B cell (primary cell): ENCODE measurements around the gene MAN1A2. TPM values are rescaled to one million over a fixed set of nuclear protein-coding genes. Genes with fewer than 3 reads are reported as not detected.
"Not testable (repeated sequence)": the region's sequence is repeated elsewhere in the genome, so short reads cannot be mapped to it uniquely, and the experiment has no call there.

Experiments
- ATAC-seq: fragments of 200-7000 bp; cut with Tn5 transposase; one replicate; pipeline ENCODE4 v1.10.0; 2021; ENCODE audit warnings: low read depth, mild to moderate bottlenecking, moderate number of reproducible peaks, moderate library complexity
- CTCF ChIA-PET: fragments of 350-600 bp; sonication (Branson Sonifier 250); formaldehyde crosslinking; loops from one replicate; lab custom pipeline; 2021; ENCODE audit warnings: antibody characterized with exemption, inconsistent platforms; lab: Charles Lee
- POLR2A ChIA-PET: fragments of 350-600 bp; sonication (Branson Sonifier 250); formaldehyde crosslinking; loops from one replicate; lab custom pipeline; 2021; ENCODE audit warnings: antibody characterized with exemption; lab: Charles Lee
- DNase-seq: peaks from one replicate; pipeline ENCODE4 v3.0.0; 2013
- H2AFZ ChIP-seq: 2 replicates; pipeline ENCODE4 v1.6.1; 2012; ENCODE audit warnings: mild to moderate bottlenecking, low read depth, low read length; ENCODE audit not compliant: insufficient read depth, poor library complexity, severe bottlenecking
- H3K27ac ChIP-seq, 2 donors: 1 replicate in 1 of 2; 2 replicates in 1 of 2; pipeline ENCODE4 v1.5.1; 2012 to 2013; ENCODE audit warnings: low read length in 2 of 2, mild to moderate bottlenecking in 2 of 2, moderate library complexity in 1 of 2
- H3K27me3 ChIP-seq, 4 experiments: fragments of 200-600 bp in 1 of 4; sonication (generic) in 1 of 4; replicated peaks in 1 of 4; 1 replicate in 2 of 4; 2 replicates in 2 of 4; pipeline versions ENCODE4 v1.6.1 to v1.7.0; 2013 to 2016; ENCODE audit warnings: low read length in 3 of 4, mild to moderate bottlenecking in 2 of 4, mixed read lengths in 1 of 4, moderate library complexity in 1 of 4; ENCODE audit not compliant: insufficient read depth in 4 of 4, control insufficient read depth in 3 of 4; ENCODE audit errors: control extremely low read depth in 1 of 4
- H3K36me3 ChIP-seq, 2 experiments: replicated peaks in 1 of 2; 1 replicate in 1 of 2; 2 replicates in 1 of 2; pipeline versions ENCODE4 v1.6.1 to v1.7.1; 2013; ENCODE audit warnings: low read length in 1 of 2; ENCODE audit not compliant: insufficient read depth in 2 of 2, control insufficient read depth in 1 of 2; ENCODE audit errors: control extremely low read depth in 1 of 2, extremely low read depth in 1 of 2
- H3K4me1 ChIP-seq, 2 donors: fragments of 200-600 bp in 1 of 2; sonication (generic) in 1 of 2; 1 replicate in 1 of 2; 2 replicates in 1 of 2; pipeline versions ENCODE4 v1.5.1 to v1.6.1; 2013 to 2017; ENCODE audit warnings: low read length in 2 of 2; ENCODE audit not compliant: control insufficient read depth in 2 of 2, insufficient read depth in 2 of 2
- H3K4me2 ChIP-seq: replicated peaks from 2 replicates; pipeline ENCODE3; 2012; ENCODE audit warnings: mild to moderate bottlenecking, low read depth, low read length; ENCODE audit not compliant: poor library complexity, severe bottlenecking
- H3K4me3 ChIP-seq, 5 experiments: fragments of 200-600 bp in 1 of 5; sonication (generic) in 1 of 5; 1 replicate in 3 of 5; 2 replicates in 2 of 5; pipeline versions ENCODE4 v1.5.1 to v1.7.0; 2011 to 2016; ENCODE audit warnings: low read length in 4 of 5, mild to moderate bottlenecking in 4 of 5, low read depth in 2 of 5, control low read depth in 1 of 5, moderate library complexity in 1 of 5; ENCODE audit not compliant: insufficient read depth in 1 of 5; ENCODE audit errors: control extremely low read depth in 1 of 5, extremely low read depth in 1 of 5
- H3K79me2 ChIP-seq: fragments of 200-600 bp; sonication (generic); one replicate; pipeline ENCODE4 v1.6.0; 2016; ENCODE audit warnings: low read length; ENCODE audit not compliant: control insufficient read depth, insufficient read depth
- H3K9ac ChIP-seq: fragments of 200-600 bp; sonication (generic); 2 replicates; pipeline ENCODE4 v1.6.1; 2017; ENCODE audit warnings: mild to moderate bottlenecking, low read length, moderate library complexity
- H3K9me3 ChIP-seq, 3 donors: one replicate each; pipeline versions ENCODE4 v1.6.1 to v1.7.1; 2013; ENCODE audit warnings: low read length in 2 of 3; ENCODE audit not compliant: control insufficient read depth in 2 of 3, insufficient read depth in 1 of 3; ENCODE audit errors: control extremely low read depth in 1 of 3
- H4K20me1 ChIP-seq: 2 replicates; pipeline ENCODE4 v1.6.0; 2012; ENCODE audit warnings: mild to moderate bottlenecking, low read length; ENCODE audit not compliant: insufficient read depth, control insufficient read depth, poor library complexity, severe bottlenecking
- H3K27ac Mint-ChIP-seq: one replicate; pipeline ENCODE4 v1.8.0; 2021; ENCODE audit warnings: mixed read lengths
- H3K27me3 Mint-ChIP-seq: one replicate; pipeline ENCODE4 v1.8.0; 2021; ENCODE audit warnings: mixed read lengths
- H3K4me1 Mint-ChIP-seq: one replicate; pipeline ENCODE4 v1.8.0; 2021; ENCODE audit warnings: mixed read lengths
- H3K4me3 Mint-ChIP-seq: one replicate; pipeline ENCODE4 v1.8.0; 2021; ENCODE audit warnings: mixed read lengths
- H3K9me3 Mint-ChIP-seq: one replicate; pipeline ENCODE4 v1.8.0; 2022; ENCODE audit warnings: mixed read lengths; ENCODE audit not compliant: insufficient read depth
- CTCF ChIP-seq: fragments of 200-600 bp; IDR thresholded peaks from one replicate; pipeline ENCODE4 v1.8.0; 2022; ENCODE audit warnings: antibody characterized with exemption, mild to moderate bottlenecking
- EZH2 ChIP-seq: IDR thresholded peaks from 2 replicates; pipeline ENCODE4 v1.6.1; 2012; ENCODE audit warnings: borderline replicate concordance, low read depth, mild to moderate bottlenecking, moderate library complexity, low read length; ENCODE audit not compliant: insufficient read depth, poor library complexity, severe bottlenecking
- intact Hi-C: fragments of 100-400 bp; cut with micrococcal nuclease; formaldehyde crosslinking; loops from one replicate; pipeline ENCODE4 v1.10.0; 2022
- polyA plus RNA-seq: library from polyadenylated mRNA; depleted of rRNA; stranded (reverse); fragments of >200 nt; gene quantifications from 2 replicates; pipeline ENCODE4 v1.2.3, GENCODE V29; 2012
- total RNA-seq, 2 donors: library from RNA; stranded (reverse); fragments of 120-200 nt in 1 of 2; gene quantifications; 1 replicate in 1 of 2; 2 replicates in 1 of 2; pipeline versions ENCODE4 v1.2.3 to v1.2.4, GENCODE V29; 2013 to 2022

The MAN1A2 gene
- total and polyA plus RNA-seq, 2 donors (not counting 1 experiment from before 2014, with no cell fraction given) = 4.6 to 55.6 TPM

GRCh38 chr1:117556341-117556740 lies 189.1 kb downstream of the MAN1A2 start:
- Mint-ChIP-seq H3K9me3 (peaks cover 5% of the 10 kb centered on the region), H3K4me1 (peaks cover 6% of the 10 kb centered on the region), H3K27me3 (no peaks in the 10 kb centered on the region), H3K27ac (no peak overlapping the region), H3K4me3 (no peak overlapping the region)
- no peak overlapping the region for H3K4me3 ChIP-seq
- no peak for DNase-seq
- no peak for TF ChIP-seq EZH2
- TF ChIP-seq CTCF = no peak
- peaks cover 0 to 3% of the 10 kb centered on the region in 2 donors for H3K4me1 ChIP-seq
- H3K9me3 ChIP-seq = peaks cover 0 to 8% (median 0%) of the 10 kb centered on the region in 3 donors
- H3K36me3 ChIP-seq = no peaks in the 10 kb centered on the region
- no peaks in the 10 kb centered on the region for H3K27me3 ChIP-seq
- intact Hi-C loops = no loop called here
- CTCF ChIA-PET = interaction anchor here (1.2 to 3.2 kb wide), 2 partner anchors 21 to 119 kb away, joined by 4 to 12 read pairs; no protein-coding TSS in a partner anchor
- POLR2A ChIA-PET = no interaction called here
- H2AFZ ChIP-seq = no peak overlapping the region
- no peaks in the 10 kb centered on the region for H4K20me1 ChIP-seq
- ATAC-seq = no peak
- H3K9ac ChIP-seq = no peak overlapping the region
- H3K27ac ChIP-seq = no peak overlapping the region
- H3K4me2 ChIP-seq = no peak overlapping the region
- no peaks in the 10 kb centered on the region for H3K79me2 ChIP-seq

- no peak overlapping the region for H3K4me3 Mint-ChIP-seq
- ChIA-PET POLR2A (no interaction called here), CTCF (interaction anchor here (1.2 to 3.2 kb wide), 4 partner anchors 15 to 197 kb away, joined by 3 to 12 read pairs (median 4); no protein-coding TSS in a partner anchor)
- intact Hi-C loops = no loop called here
- no peak overlapping the region for H3K27ac ChIP-seq
- H3K4me3 ChIP-seq = no peak overlapping the region
- H3K9me3 Mint-ChIP-seq = peaks cover 5% of the 10 kb centered on the region
- H3K36me3 ChIP-seq = no peaks in the 10 kb centered on the region
- H3K9me3 ChIP-seq = peaks cover 0 to 8% (median 0%) of the 10 kb centered on the region in 3 donors
- no peaks in the 10 kb centered on the region for H4K20me1 ChIP-seq
- H3K27me3 Mint-ChIP-seq = no peaks in the 10 kb centered on the region
- no peak for DNase-seq
- no peak for TF ChIP-seq EZH2
- TF ChIP-seq CTCF = no peak
- H3K79me2 ChIP-seq = no peaks in the 10 kb centered on the region
- H3K9ac ChIP-seq = no peak overlapping the region
- peaks cover 6% of the 10 kb centered on the region for H3K4me1 Mint-ChIP-seq
- no peaks in the 10 kb centered on the region for H3K27me3 ChIP-seq
- no peak overlapping the region for H2AFZ ChIP-seq
- H3K4me2 ChIP-seq = no peak overlapping the region
- H3K4me1 ChIP-seq = peaks cover 0 to 3% of the 10 kb centered on the region in 2 donors
- ATAC-seq = no peak
- H3K27ac Mint-ChIP-seq = no peak overlapping the region
Observed at GRCh38 chr1:117556976-117557375, 189.7 kb downstream of the MAN1A2 start.

GRCh38 chr1:117558451-117558850 lies 191.2 kb downstream of the MAN1A2 start:
- DNase-seq, ATAC-seq, H3K4me2 ChIP-seq, H3K4me1 Mint-ChIP-seq, H3K4me3 Mint-ChIP-seq, H4K20me1 ChIP-seq, H3K79me2 ChIP-seq, H3K9ac ChIP-seq, H3K27me3 ChIP-seq, H3K9me3 Mint-ChIP-seq, H3K4me1 ChIP-seq, H3K27ac ChIP-seq, H3K4me3 ChIP-seq, H3K27ac Mint-ChIP-seq, H3K27me3 Mint-ChIP-seq, H2AFZ ChIP-seq, intact Hi-C loops, H3K36me3 ChIP-seq, POLR2A ChIA-PET: not testable (repeated sequence)
- peaks cover 0 to 11% (median 0%) of the 10 kb centered on the region in 3 donors for H3K9me3 ChIP-seq
- CTCF ChIA-PET = interaction anchor here (1.4 to 2.0 kb wide), 2 partner anchors 13 to 195 kb away, joined by 3 to 5 read pairs; no protein-coding TSS in a partner anchor
